A549 (cell line): ENCODE measurements around the gene HMGXB3. TPM values are rescaled to one million over a fixed set of nuclear protein-coding genes. Genes with fewer than 3 reads are reported as not detected.

Experiments used
- ATAC-seq, 2 experiments: fragments of 200-7000 bp in 1 of 2; fragments of >200 bp in 1 of 2; cut with Nextera tagmentation in 1 of 2; cut with Tn5 transposase in 1 of 2; 3 replicates each; pipeline versions ENCODE4 v1.8.0 to v1.9.1; 2018 to 2020; ENCODE audit warnings: mild to moderate bottlenecking in 1 of 2, moderate library complexity in 1 of 2
- CTCF ChIA-PET: fragments of 300-600 bp; sonication (Branson Sonifier 250); formaldehyde crosslinking; extraction: SDS; loops from one replicate; lab custom pipeline; 2021; ENCODE audit warnings: antibody characterized with exemption, inconsistent platforms; lab: Yijun Ruan, JAX
- POLR2A ChIA-PET: fragments of 350-600 bp; formaldehyde crosslinking; extraction: SDS; loops from one replicate; lab custom pipeline; 2021; ENCODE audit warnings: antibody characterized with exemption, inconsistent platforms; lab: Yijun Ruan, JAX
- DNase-seq, 2 experiments: peaks; one replicate each; pipeline versions ENCODE4 v3.0.0 to v3.0.0-alpha.2; 2011 to 2016; ENCODE audit warnings: low read depth in 1 of 2, low spot score in 1 of 2
- FAIRE-seq: peaks from 2 replicates; lab custom pipeline; 2011; peaks lifted over from hg19 to GRCh38; lab: Jason Lieb, UNC
- H3K27ac ChIP-seq, 2 experiments: fragments of >200 bp; sonication (Bioruptor Twin); formaldehyde crosslinking; 3 replicates each; pipeline ENCODE4 v1.5.1; 2016 to 2017
- H3K4me1 ChIP-seq: fragments of >200 bp; sonication (Bioruptor Twin); formaldehyde crosslinking; 3 replicates; pipeline ENCODE4 v1.6.1; 2016
- H3K4me2 ChIP-seq: fragments of >200 bp; sonication (Bioruptor Twin); formaldehyde crosslinking; 3 replicates; pipeline ENCODE4 v1.6.1; 2016
- H3K4me3 ChIP-seq: fragments of >200 bp; sonication (Bioruptor Twin); formaldehyde crosslinking; 3 replicates; pipeline ENCODE4 v1.5.1; 2016
- H3K9me3 ChIP-seq: fragments of >200 bp; sonication (Bioruptor Twin); formaldehyde crosslinking; 3 replicates; pipeline ENCODE4 v1.6.1; 2016
- BCL3 ChIP-seq: fragments of >200 bp; sonication (Bioruptor Twin); formaldehyde crosslinking; IDR thresholded peaks from 3 replicates; pipeline ENCODE4 v1.6.1; 2016
- BHLHE40 ChIP-seq: IDR thresholded peaks from 2 replicates; pipeline ENCODE4 v1.6.1; 2012; ENCODE audit warnings: low read depth, low read length, inconsistent platforms
- CBX8 ChIP-seq: fragments of 200-600 bp; sonication (generic); IDR thresholded peaks from 2 replicates; pipeline ENCODE4 v1.6.1; 2016
- CEBPB ChIP-seq, 2 experiments: fragments of >200 bp in 1 of 2; sonication (Bioruptor Twin) in 1 of 2; formaldehyde crosslinking in 1 of 2; IDR thresholded peaks; 2 replicates each; pipeline ENCODE4 v1.6.1; 2012 to 2016
- CHD4 ChIP-seq: fragments of 200-600 bp; sonication (generic); IDR thresholded peaks from 2 replicates; pipeline ENCODE4 v1.6.1; 2016; ENCODE audit warnings: antibody characterized with exemption, mild to moderate bottlenecking, borderline replicate concordance
- E2F6 ChIP-seq: IDR thresholded peaks from 2 replicates; pipeline ENCODE4 v1.6.1; 2012; ENCODE audit warnings: low read depth, borderline replicate concordance
- EP300 ChIP-seq, 2 experiments: fragments of >200 bp; sonication (Bioruptor Twin); formaldehyde crosslinking; IDR thresholded peaks; 2 replicates in 1 of 2; 3 replicates in 1 of 2; pipeline ENCODE4 v1.6.1; 2016 to 2017
- GATA3 ChIP-seq: IDR thresholded peaks from 2 replicates; pipeline ENCODE4 v1.6.1; 2012; ENCODE audit warnings: borderline replicate concordance
- HDAC2 ChIP-seq: fragments of 200-600 bp; sonication (generic); IDR thresholded peaks from 2 replicates; pipeline ENCODE4 v1.6.1; 2016
- HES2 ChIP-seq: fragments of >200 bp; sonication (Bioruptor Twin); formaldehyde crosslinking; IDR thresholded peaks from 2 replicates; pipeline ENCODE4 v1.6.1; 2016
- HEYL ChIP-seq: fragments of 250-450 bp; sonication (Bioruptor Pico); IDR thresholded peaks from 2 replicates; pipeline ENCODE4 v1.8.0; 2021; ENCODE audit warnings: mild to moderate bottlenecking, moderate library complexity
- HOXB5 ChIP-seq: fragments of 250-450 bp; sonication (Bioruptor Pico); IDR thresholded peaks from 2 replicates; pipeline ENCODE4 v1.5.0; 2020; ENCODE audit warnings: mild to moderate bottlenecking, moderate library complexity
- KDM5A ChIP-seq: fragments of 200-600 bp; sonication (generic); IDR thresholded peaks from 2 replicates; pipeline ENCODE4 v1.6.1; 2016; ENCODE audit warnings: antibody characterized with exemption, mild to moderate bottlenecking
- MAFK ChIP-seq: fragments of 450-650 bp; IDR thresholded peaks from 2 replicates; pipeline ENCODE4 v1.6.1; 2014; ENCODE audit not compliant: partially characterized antibody
- MAZ ChIP-seq: fragments of 150-350 bp; IDR thresholded peaks from 2 replicates; pipeline ENCODE4 v1.6.1; 2014; ENCODE audit warnings: antibody characterized with exemption, low read depth, low read length, borderline replicate concordance
- NFE2L2 ChIP-seq: fragments of 150-350 bp; conservative IDR thresholded peaks from 2 replicates; pipeline ENCODE4 v1.6.1; 2014; ENCODE audit warnings: low read length
- NR3C1 ChIP-seq: fragments of >200 bp; sonication (Bioruptor Twin); formaldehyde crosslinking; IDR thresholded peaks from 3 replicates; pipeline ENCODE4 v1.6.1; 2017
- RFX5 ChIP-seq: fragments of 450-650 bp; IDR thresholded peaks from 2 replicates; pipeline ENCODE4 v1.7.1; 2014; ENCODE audit warnings: antibody characterized with exemption, mild to moderate bottlenecking, moderate library complexity
- SREBF2 ChIP-seq: fragments of 450-650 bp; IDR thresholded peaks from 2 replicates; pipeline ENCODE4 v1.6.1; 2014; ENCODE audit warnings: mild to moderate bottlenecking, moderate library complexity
- TFCP2L1 ChIP-seq: fragments of 250-450 bp; sonication (Bioruptor Pico); IDR thresholded peaks from 2 replicates; pipeline ENCODE4 v1.5.0; 2021; ENCODE audit warnings: mild to moderate bottlenecking
- TP53 ChIP-seq: fragments of 250-450 bp; sonication (Bioruptor Pico); IDR thresholded peaks from 2 replicates; pipeline ENCODE4 v1.5.0; 2021; ENCODE audit warnings: mild to moderate bottlenecking, moderate library complexity
- USF2 ChIP-seq: fragments of 450-650 bp; IDR thresholded peaks from 2 replicates; pipeline ENCODE4 v1.6.1; 2014; ENCODE audit warnings: antibody characterized with exemption
- ZC3H11A ChIP-seq: fragments of 450-650 bp; IDR thresholded peaks from 2 replicates; pipeline ENCODE4 v1.6.1; 2014; ENCODE audit warnings: antibody characterized with exemption, mild to moderate bottlenecking
- ZFP36 ChIP-seq: fragments of 450-650 bp; IDR thresholded peaks from 2 replicates; pipeline ENCODE4 v1.6.1; 2014; ENCODE audit warnings: borderline replicate concordance; ENCODE audit not compliant: partially characterized antibody
- WGBS: methylation state at CpG from one replicate; pipeline ENCODE4 v1.1.6; 2017; ENCODE audit errors: missing lambda C conversion rate; 5-methylcytosine and 5-hydroxymethylcytosine counted together
- polyA plus RNA-seq, 4 experiments: library from polyadenylated mRNA; depleted of rRNA in 3 of 4; stranded (reverse); fragments of >200 nt; fragmentation: RNase III in 1 of 4; extraction: RNeasy Plus Mini Kit Qiagen cat#74134 plus additional on column Dnase treatment in 1 of 4; gene quantifications; 2 replicates in 3 of 4; 3 replicates in 1 of 4; pipeline ENCODE4 v1.2.3, GENCODE V29; 2011 to 2017

Gene HMGXB3
- polyA plus RNA-seq, 2 of the 4 experiments (the other 2 are of a cell fraction) = 20.5 to 34.1 TPM

- TF ChIP-seq MAFK (no peak), NFE2L2 (no peak)
These were observed 76.5 kb downstream of the HMGXB3 start (continued) for GRCh38 chr5:150077060-150077459.

GRCh38 chr5:150077996-150078801 lies 77.7 kb downstream of the HMGXB3 start:
- no peaks in the 10 kb centered on the region for H3K4me1 ChIP-seq
- ATAC-seq = no peak
- POLR2A ChIA-PET = no interaction called here

GRCh38 chr5:150078802-150079689 lies 78.5 kb downstream of the HMGXB3 start:
- FAIRE-seq (no peak), DNase-seq (no peak), ATAC-seq (no peak)
- Histone ChIP-seq H3K9me3 (no peaks in the 10 kb centered on the region), H3K4me1 (no peaks in the 10 kb centered on the region), H3K27ac (no peak overlapping the region), H3K4me3 (no peak overlapping the region), H3K4me2 (no peak overlapping the region)
- no peak for TF ChIP-seq BCL3
- no peak for TF ChIP-seq EP300 (IDR thresholded peaks at IDR 0.05)
- TF ChIP-seq E2F6 = no peak
- TF ChIP-seq HEYL (CRISPR knock-in tag) = no peak
- no peak for TF ChIP-seq MAZ
- no peak for TF ChIP-seq ZFP36
- TF ChIP-seq ZC3H11A = no peak
- no peak for TF ChIP-seq TFCP2L1 (CRISPR knock-in tag)
- TF ChIP-seq SREBF2 = no peak
- no peak for TF ChIP-seq RFX5
- no peak for TF ChIP-seq BHLHE40
- no peak for TF ChIP-seq USF2
- TF ChIP-seq HES2 = no peak
- ChIA-PET CTCF (interaction anchor here (1.0 to 1.3 kb wide), 2 partner anchors 10 to 15 kb away, joined by 3 read pairs; no protein-coding TSS in a partner anchor), POLR2A (no interaction called here)
- 77% methylated on average over 7 of the region's 7 CpGs for WGBS

More at GRCh38 chr5:150077996-150078801, 77.7 kb downstream of the HMGXB3 start:
- Histone ChIP-seq H3K27ac (no peak overlapping the region), H3K9me3 (no peaks in the 10 kb centered on the region), H3K4me2 (no peak overlapping the region), H3K4me3 (no peak overlapping the region)
- CTCF ChIA-PET = interaction anchor here (0.7 to 1.7 kb wide), 4 partner anchors 8 to 25 kb away, joined by 3 to 6 read pairs (median 3); partner anchors contain the start of gene CSF1R
- 62% methylated on average over 7 of the region's 8 CpGs for WGBS
- DNase-seq (no peak), FAIRE-seq (no peak)
- TF ChIP-seq GATA3 (no peak), KDM5A (no peak), CHD4 (no peak), HDAC2 (no peak), TFCP2L1 (CRISPR knock-in tag) (no peak), HOXB5 (CRISPR knock-in tag) (no peak), NFE2L2 (no peak), NR3C1 (no peak), CEBPB (IDR thresholded peaks at IDR 0.05) (no peak), BCL3 (no peak), TP53 (CRISPR knock-in tag) (no peak), CBX8 (no peak)
